Smooth muscle cell (in vitro differentiated cells): Measurements from ENCODE around the gene POU2F3. TPM values are rescaled to one million over a fixed set of nuclear protein-coding genes. Genes with fewer than 3 reads are reported as not detected.

Experiments used
- DNase-seq: peaks from one replicate; lab custom pipeline; 2025; ENCODE audit not compliant: unreplicated experiment; lab: John Stamatoyannopoulos, UW
- H2AFZ ChIP-seq: fragments of 200-600 bp; sonication (generic); 2 replicates; pipeline ENCODE4 v1.6.0; 2016; ENCODE audit warnings: antibody characterized with exemption, low read depth, mild to moderate bottlenecking
- H3F3A ChIP-seq: fragments of 200-600 bp; sonication (generic); 2 replicates; pipeline ENCODE4 v1.6.0; 2017; ENCODE audit warnings: antibody characterized with exemption, low read depth
- H3K27ac ChIP-seq: fragments of 200-600 bp; sonication (generic); 2 replicates; pipeline ENCODE4 v1.5.1; 2016; ENCODE audit warnings: low read depth, mild to moderate bottlenecking
- H3K27me3 ChIP-seq: fragments of 200-600 bp; sonication (generic); 2 replicates; pipeline ENCODE4 v1.6.1; 2016; ENCODE audit warnings: low read depth, mild to moderate bottlenecking
- H3K36me3 ChIP-seq: fragments of 200-600 bp; sonication (generic); 2 replicates; pipeline ENCODE4 v1.5.1; 2016; ENCODE audit warnings: low read depth
- H3K4me1 ChIP-seq: fragments of 200-600 bp; sonication (generic); 2 replicates; pipeline ENCODE4 v1.5.1; 2016; ENCODE audit warnings: low read depth
- H3K4me2 ChIP-seq: fragments of 200-600 bp; sonication (generic); 2 replicates; pipeline ENCODE4 v1.6.0; 2016; ENCODE audit warnings: mild to moderate bottlenecking
- H3K4me3 ChIP-seq: fragments of 200-600 bp; sonication (generic); 2 replicates; pipeline ENCODE4 v1.5.1; 2016; ENCODE audit warnings: mild to moderate bottlenecking
- H3K79me2 ChIP-seq: fragments of 200-600 bp; sonication (generic); 2 replicates; pipeline ENCODE4 v1.6.0; 2016; ENCODE audit warnings: low read depth, mild to moderate bottlenecking
- H3K9ac ChIP-seq: fragments of 200-600 bp; sonication (generic); 2 replicates; pipeline ENCODE4 v1.6.0; 2016; ENCODE audit warnings: low read depth
- H3K9me3 ChIP-seq: fragments of 200-600 bp; sonication (generic); replicated peaks from 2 replicates; pipeline ENCODE4 v1.5.1; 2016; ENCODE audit warnings: low read depth
- H4K20me1 ChIP-seq: fragments of 200-600 bp; sonication (generic); 2 replicates; pipeline ENCODE4 v1.6.0; 2016; ENCODE audit warnings: low read depth
- WGBS: methylation state at CpG from one replicate; pipeline ENCODE4 v1.1.7; 2016; ENCODE audit warnings: low lambda C conversion rate; 5-methylcytosine and 5-hydroxymethylcytosine counted together
- polyA plus RNA-seq: library from polyadenylated mRNA; unstranded; fragments of >200 nt; fragmentation: Nextera tagmentation; extraction: Ambion mirVana; gene quantifications from 2 replicates; pipeline ENCODE4 v1.2.1, GENCODE V29; 2016
- total RNA-seq: library from RNA; depleted of rRNA; stranded (reverse); fragments of >200 nt; gene quantifications from 2 replicates; pipeline ENCODE4 v1.2.3, GENCODE V29; 2014
- TF ChIP-seq, protein P1 (sequence below): fragments of 200-600 bp; sonication (generic); IDR thresholded peaks from 2 replicates; pipeline ENCODE4 v1.5.1; 2017; ENCODE audit warnings: borderline replicate concordance, mild to moderate bottlenecking, antibody characterized with exemption; ENCODE audit not compliant: insufficient read depth, poor library complexity, severe bottlenecking

The POU2F3 gene
- total and polyA plus RNA-seq, 2 experiments from 2014 or later = 2.8 TPM; not detected in 1

- H3K27me3 ChIP-seq = no peaks in the 10 kb centered on the region
- H3F3A ChIP-seq = peaks cover 4% of the 10 kb centered on the region
- TF ChIP-seq, protein P1, sequence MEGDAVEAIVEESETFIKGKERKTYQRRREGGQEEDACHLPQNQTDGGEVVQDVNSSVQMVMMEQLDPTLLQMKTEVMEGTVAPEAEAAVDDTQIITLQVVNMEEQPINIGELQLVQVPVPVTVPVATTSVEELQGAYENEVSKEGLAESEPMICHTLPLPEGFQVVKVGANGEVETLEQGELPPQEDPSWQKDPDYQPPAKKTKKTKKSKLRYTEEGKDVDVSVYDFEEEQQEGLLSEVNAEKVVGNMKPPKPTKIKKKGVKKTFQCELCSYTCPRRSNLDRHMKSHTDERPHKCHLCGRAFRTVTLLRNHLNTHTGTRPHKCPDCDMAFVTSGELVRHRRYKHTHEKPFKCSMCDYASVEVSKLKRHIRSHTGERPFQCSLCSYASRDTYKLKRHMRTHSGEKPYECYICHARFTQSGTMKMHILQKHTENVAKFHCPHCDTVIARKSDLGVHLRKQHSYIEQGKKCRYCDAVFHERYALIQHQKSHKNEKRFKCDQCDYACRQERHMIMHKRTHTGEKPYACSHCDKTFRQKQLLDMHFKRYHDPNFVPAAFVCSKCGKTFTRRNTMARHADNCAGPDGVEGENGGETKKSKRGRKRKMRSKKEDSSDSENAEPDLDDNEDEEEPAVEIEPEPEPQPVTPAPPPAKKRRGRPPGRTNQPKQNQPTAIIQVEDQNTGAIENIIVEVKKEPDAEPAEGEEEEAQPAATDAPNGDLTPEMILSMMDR = no peak
- H4K20me1 ChIP-seq = no peaks in the 10 kb centered on the region
- H3K4me2 ChIP-seq = no peak overlapping the region
- H3K9ac ChIP-seq = no peak overlapping the region
- H3K79me2 ChIP-seq = no peaks in the 10 kb centered on the region
- DNase-seq = no peak
- no peak overlapping the region for H3K27ac ChIP-seq
- 78% methylated on average over 6 of the region's 9 CpGs for WGBS
- no peaks in the 10 kb centered on the region for H3K36me3 ChIP-seq
- H2AFZ ChIP-seq = no peak overlapping the region
- peaks cover 28% of the 10 kb centered on the region for H3K4me1 ChIP-seq
- no peak overlapping the region for H3K4me3 ChIP-seq
- H3K9me3 ChIP-seq = no peaks in the 10 kb centered on the region
These were observed 41.0 kb upstream of the POU2F3 start for GRCh38 chr11:120198787-120199469.

GRCh38 chr11:120199613-120200012 is 40.3 kb upstream of the POU2F3 start:
- TF ChIP-seq, protein P1 = no peak
- no peak overlapping the region for H3K4me3 ChIP-seq
- no peak overlapping the region for H2AFZ ChIP-seq
- no peaks in the 10 kb centered on the region for H3K36me3 ChIP-seq
- H3K79me2 ChIP-seq = no peaks in the 10 kb centered on the region
- no peaks in the 10 kb centered on the region for H4K20me1 ChIP-seq
- no peak for DNase-seq
- H3K27ac ChIP-seq = no peak overlapping the region
- no peak overlapping the region for H3K9ac ChIP-seq
- WGBS = 82% methylated on average over 9 of the region's 9 CpGs
- no peaks in the 10 kb centered on the region for H3K9me3 ChIP-seq
- no peaks in the 10 kb centered on the region for H3K27me3 ChIP-seq
- no peak overlapping the region for H3K4me2 ChIP-seq
- peaks cover 28% of the 10 kb centered on the region for H3K4me1 ChIP-seq
- peaks cover 4% of the 10 kb centered on the region for H3F3A ChIP-seq

DNA sequence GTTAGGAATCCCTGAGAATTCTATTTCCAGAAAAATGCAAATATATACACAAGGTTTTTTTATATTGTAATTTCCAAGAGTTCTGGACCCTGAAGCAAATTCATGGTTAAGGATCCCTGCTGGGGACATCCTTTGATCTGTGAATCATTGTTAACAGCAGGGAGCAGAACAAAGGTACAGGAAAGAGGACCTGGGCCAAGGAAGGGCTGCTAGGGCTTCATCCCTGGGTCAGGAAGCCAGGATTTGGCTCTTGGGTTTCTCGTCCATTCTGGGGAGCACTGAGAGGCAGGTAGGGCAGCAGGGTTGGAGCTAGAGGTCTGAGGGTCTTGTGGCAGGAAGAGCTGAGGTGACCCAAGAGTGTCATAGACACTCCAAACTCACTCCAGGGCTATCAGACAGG is 39.3 kb upstream of the POU2F3 start:
- no peak overlapping the region for H3K4me3 ChIP-seq
- peaks cover 4% of the 10 kb centered on the region for H3F3A ChIP-seq
- H3K9ac ChIP-seq = no peak overlapping the region
- no peak for DNase-seq
- no peaks in the 10 kb centered on the region for H4K20me1 ChIP-seq
- no peaks in the 10 kb centered on the region for H3K27me3 ChIP-seq
- peaks cover 24% of the 10 kb centered on the region for H3K4me1 ChIP-seq
- no peaks in the 10 kb centered on the region for H3K79me2 ChIP-seq
- no peaks in the 10 kb centered on the region for H3K36me3 ChIP-seq
- H3K4me2 ChIP-seq = no peak overlapping the region
- no peaks in the 10 kb centered on the region for H3K9me3 ChIP-seq
- H3K27ac ChIP-seq = no peak overlapping the region
- H2AFZ ChIP-seq = no peak overlapping the region
- TF ChIP-seq, protein P1 = no peak
- WGBS = 75% methylated on average over 1 of the region's 1 CpG

GRCh38 chr11:120201653-120202052 is 38.3 kb upstream of the POU2F3 start:
- H4K20me1 ChIP-seq = no peaks in the 10 kb centered on the region
- H2AFZ ChIP-seq = no peak overlapping the region
- H3K27ac ChIP-seq = no peak overlapping the region
- no peaks in the 10 kb centered on the region for H3K27me3 ChIP-seq
- H3F3A ChIP-seq = peaks cover 4% of the 10 kb centered on the region
- DNase-seq = no peak
- H3K4me2 ChIP-seq = no peak overlapping the region
- TF ChIP-seq, protein P1 = no peak
- H3K36me3 ChIP-seq = no peaks in the 10 kb centered on the region
- no peaks in the 10 kb centered on the region for H3K9me3 ChIP-seq
- H3K79me2 ChIP-seq = no peaks in the 10 kb centered on the region
- H3K9ac ChIP-seq = no peak overlapping the region
- WGBS = 63% methylated on average over 3 of the region's 3 CpGs
- no peak overlapping the region for H3K4me3 ChIP-seq
- H3K4me1 ChIP-seq = peaks cover 16% of the 10 kb centered on the region
